SK-N-SH (cell line): Measurements from ENCODE around the gene UBASH3B. TPM values are rescaled to one million over a fixed set of nuclear protein-coding genes. Genes with fewer than 3 reads are reported as not detected.

ENCODE experiments used
- CTCF ChIA-PET: fragments of 300-600, 350-600 bp; formaldehyde crosslinking; extraction: SDS; loops from one replicate; lab custom pipeline; 2021; lab: Yijun Ruan, JAX
- POLR2A ChIA-PET: fragments of 350-600 bp; sonication (Branson Sonifier 250); formaldehyde crosslinking; extraction: SDS; loops from one replicate; lab custom pipeline; 2020; ENCODE audit warnings: antibody characterized with exemption, inconsistent platforms; lab: Yijun Ruan, JAX
- DNase-seq: peaks from one replicate; pipeline ENCODE4 v3.0.0; 2012
- H2AFZ ChIP-seq: fragments of 200-600 bp; sonication (generic); 2 replicates; pipeline ENCODE4 v1.8.1; 2016; ENCODE audit warnings: antibody characterized with exemption, mild to moderate bottlenecking, low read depth
- H3F3A ChIP-seq: fragments of 200-600 bp; sonication (generic); replicated peaks from 2 replicates; pipeline ENCODE3; 2016; ENCODE audit warnings: antibody characterized with exemption, mild to moderate bottlenecking; ENCODE audit not compliant: insufficient read depth
- H3K27ac ChIP-seq, 2 experiments: fragments of 200-500 bp in 1 of 2; fragments of 200-600 bp in 1 of 2; sonication (Bioruptor generic) in 1 of 2; sonication (generic), shearing (Covaris generic) in 1 of 2; 2 replicates each; pipeline versions ENCODE4 v1.5.1 to v1.6.1; 2014 to 2016; ENCODE audit warnings: low read depth in 2 of 2, inconsistent platforms in 1 of 2, low read length in 1 of 2, mild to moderate bottlenecking in 1 of 2, mixed read lengths in 1 of 2
- H3K27me3 ChIP-seq: fragments of 200-600 bp; sonication (generic), shearing (Covaris generic); 2 replicates; pipeline ENCODE4 v1.6.1; 2016; ENCODE audit warnings: mixed run types; ENCODE audit not compliant: insufficient read depth
- H3K36me3 ChIP-seq, 2 experiments: fragments of 200-500 bp in 1 of 2; fragments of 200-600 bp in 1 of 2; sonication (Bioruptor generic) in 1 of 2; sonication (generic) in 1 of 2; replicated peaks in 1 of 2; 2 replicates each; pipeline versions ENCODE3 to v1.5.1; 2014 to 2016; ENCODE audit warnings: low read length in 1 of 2, mild to moderate bottlenecking in 1 of 2; ENCODE audit not compliant: insufficient read depth in 2 of 2, control insufficient read depth in 1 of 2
- H3K4me1 ChIP-seq, 2 experiments: fragments of 200-500 bp in 1 of 2; fragments of 200-600 bp in 1 of 2; sonication (Bioruptor generic) in 1 of 2; sonication (generic), shearing (Covaris generic) in 1 of 2; 2 replicates each; pipeline versions ENCODE4 v1.5.1 to v1.6.1; 2014 to 2016; ENCODE audit warnings: low read depth in 1 of 2, low read length in 1 of 2, mixed run types in 1 of 2; ENCODE audit not compliant: insufficient read depth in 2 of 2, control insufficient read depth in 1 of 2
- H3K4me2 ChIP-seq: fragments of 200-600 bp; sonication (generic), shearing (Covaris generic); 2 replicates; pipeline ENCODE4 v1.6.1; 2017; ENCODE audit warnings: mixed run types
- H3K4me3 ChIP-seq, 2 experiments: fragments of 200-500 bp in 1 of 2; fragments of 200-600 bp in 1 of 2; sonication (Bioruptor generic) in 1 of 2; sonication (generic), shearing (Covaris generic) in 1 of 2; 2 replicates each; pipeline versions ENCODE4 v1.5.1 to v1.8.1; 2014 to 2016; ENCODE audit warnings: low read depth in 2 of 2, inconsistent platforms in 1 of 2, low read length in 1 of 2, mild to moderate bottlenecking in 1 of 2, mixed read lengths in 1 of 2, moderate library complexity in 1 of 2
- H3K79me2 ChIP-seq: fragments of 200-600 bp; sonication (generic); 2 replicates; pipeline ENCODE4 v1.8.1; 2017; ENCODE audit warnings: mild to moderate bottlenecking; ENCODE audit not compliant: insufficient read depth
- H3K9ac ChIP-seq: fragments of 200-600 bp; sonication (generic); 2 replicates; pipeline ENCODE4 v1.6.1; 2017; ENCODE audit warnings: mixed run types
- H3K9me2 ChIP-seq: fragments of 200-600 bp; sonication (generic); 2 replicates; pipeline ENCODE4 v1.6.1; 2017; ENCODE audit warnings: mixed run types
- H3K9me3 ChIP-seq: fragments of 200-600 bp; sonication (generic); 2 replicates; pipeline ENCODE4 v1.6.1; 2017; ENCODE audit warnings: mixed run types, mild to moderate bottlenecking, moderate library complexity
- H4K20me1 ChIP-seq: fragments of 200-600 bp; sonication (generic); 2 replicates; pipeline ENCODE4 v1.6.1; 2017; ENCODE audit warnings: mild to moderate bottlenecking, mixed run types; ENCODE audit not compliant: insufficient read depth
- CTCF ChIP-seq: fragments of 200-600 bp; sonication (generic); IDR thresholded peaks from 2 replicates; pipeline ENCODE4 v1.6.1; 2017; ENCODE audit warnings: antibody characterized with exemption, mild to moderate bottlenecking, moderate library complexity
- ELF1 ChIP-seq: IDR thresholded peaks from 2 replicates; pipeline ENCODE4 v1.4.0; 2012
- EP300 ChIP-seq, 2 experiments: IDR thresholded peaks; 2 replicates each; pipeline versions ENCODE4 v1.4.0 to v1.6.1; 2012; ENCODE audit warnings: borderline replicate concordance in 1 of 2, low read depth in 1 of 2, low read length in 1 of 2
- FOSL2 ChIP-seq: IDR thresholded peaks from 2 replicates; pipeline ENCODE4 v1.4.0; 2012; ENCODE audit warnings: low read depth, mild to moderate bottlenecking, moderate library complexity, borderline replicate concordance
- GABPA ChIP-seq: IDR thresholded peaks from 2 replicates; pipeline ENCODE4 v1.4.0; 2012; ENCODE audit warnings: low read depth, mild to moderate bottlenecking
- GATA2 ChIP-seq: sonication (generic); formaldehyde crosslinking; IDR thresholded peaks from 2 replicates; pipeline ENCODE4 v1.5.0; 2020; ENCODE audit warnings: mild to moderate bottlenecking, missing genetic modification reagents
- IRF3 ChIP-seq: fragments of 150-350 bp; IDR thresholded peaks from 2 replicates; pipeline ENCODE4 v1.6.1; 2016; ENCODE audit warnings: mild to moderate bottlenecking, low read depth, low read length
- JUND ChIP-seq: IDR thresholded peaks from 2 replicates; pipeline ENCODE4 v1.4.0; 2012
- NFIC ChIP-seq: IDR thresholded peaks from 2 replicates; pipeline ENCODE4 v1.4.0; 2012; ENCODE audit warnings: borderline replicate concordance
- NRF1 ChIP-seq: IDR thresholded peaks from 2 replicates; pipeline ENCODE4 v1.6.1; 2012; ENCODE audit warnings: low read depth, mild to moderate bottlenecking, low read length
- RAD21 ChIP-seq: IDR thresholded peaks from 2 replicates; pipeline ENCODE4 v1.6.1; 2012; ENCODE audit warnings: mild to moderate bottlenecking, low read length
- RCOR1 ChIP-seq: fragments of 150-350 bp; IDR thresholded peaks from 2 replicates; pipeline ENCODE4 v1.6.1; 2017; ENCODE audit warnings: antibody characterized with exemption, low read length
- RXRA ChIP-seq: IDR thresholded peaks from 2 replicates; pipeline ENCODE4 v1.4.0; 2012; ENCODE audit warnings: low read depth, mild to moderate bottlenecking, borderline replicate concordance
- SIN3A ChIP-seq: IDR thresholded peaks from 2 replicates; pipeline ENCODE4 v1.6.1; 2012; ENCODE audit warnings: low read depth, mild to moderate bottlenecking, low read length, moderate library complexity, borderline replicate concordance
- TCF12 ChIP-seq: IDR thresholded peaks from 2 replicates; pipeline ENCODE4 v1.4.0; 2012
- TEAD4 ChIP-seq: IDR thresholded peaks from 2 replicates; pipeline ENCODE4 v1.4.0; 2012; ENCODE audit warnings: mild to moderate bottlenecking, borderline replicate concordance; ENCODE audit not compliant: insufficient read depth
- USF1 ChIP-seq: IDR thresholded peaks from 2 replicates; pipeline ENCODE4 v1.4.0; 2012; ENCODE audit warnings: low read depth, borderline replicate concordance
- YY1 ChIP-seq: IDR thresholded peaks from 2 replicates; pipeline ENCODE4 v1.4.0; 2012; ENCODE audit warnings: low read depth, mild to moderate bottlenecking
- ZBTB33 ChIP-seq: IDR thresholded peaks from 2 replicates; pipeline ENCODE4 v1.4.0; 2012; ENCODE audit warnings: low read depth, borderline replicate concordance
- WGBS: methylation state at CpG from one replicate; pipeline ENCODE4 v1.1.6; 2017; ENCODE audit warnings: low lambda C conversion rate; 5-methylcytosine and 5-hydroxymethylcytosine counted together
- polyA plus RNA-seq, 3 experiments: library from polyadenylated mRNA; depleted of rRNA; stranded (reverse); fragments of >200 nt; gene quantifications; 2 replicates each; pipeline ENCODE4 v1.2.3, GENCODE V29; 2012

Gene UBASH3B
- polyA plus RNA-seq, 1 of the 3 experiments (the other 2 are of a cell fraction): 10.4 TPM

GRCh38 chr11:122744357-122744756 lies 88.8 kb downstream of the UBASH3B start:
- TF ChIP-seq ELF1: no peak
- TF ChIP-seq TCF12: no peak
- TF ChIP-seq JUND: no peak
- no peak for TF ChIP-seq GABPA
- no peak for TF ChIP-seq USF1
- no peak for TF ChIP-seq FOSL2
- no peak for TF ChIP-seq ZBTB33
- DNase-seq: no peak
- Histone ChIP-seq H3K4me2 (no peak overlapping the region), H3K36me3 (peaks cover 0 to 3% of the 10 kb centered on the region in 2 experiments), H3K4me3 (no peak overlapping the region), H3K9me2 (no peaks in the 10 kb centered on the region), H3K4me1 (peaks cover 0 to 18% of the 10 kb centered on the region in 2 experiments; a peak in 2 of 4 replicates), H4K20me1 (no peaks in the 10 kb centered on the region; the same call in 1 of the 2 replicates), H3K27ac (no peak overlapping the region), H3K79me2 (peaks cover 37% of the 10 kb centered on the region; the same call in 1 of the 2 replicates), H2AFZ (no peak overlapping the region), H3K9ac (no peak overlapping the region), H3K9me3 (no peaks in the 10 kb centered on the region), H3K27me3 (no peaks in the 10 kb centered on the region), H3F3A (peaks cover 16% of the 10 kb centered on the region)
- CTCF ChIA-PET: no interaction called here
- WGBS: 98% methylated on average over 5 of the region's 5 CpGs
- POLR2A ChIA-PET: no interaction called here

- Histone ChIP-seq H3K4me1 (peaks cover 0 to 19% of the 10 kb centered on the region in 2 experiments; a peak in 2 of 4 replicates), H3K36me3 (peaks cover 0 to 3% of the 10 kb centered on the region in 2 experiments), H3K27me3 (no peaks in the 10 kb centered on the region), H3F3A (peaks cover 17% of the 10 kb centered on the region), H3K79me2 (peaks cover 37% of the 10 kb centered on the region; the same call in 1 of the 2 replicates), H2AFZ (no peak overlapping the region), H3K9me2 (no peaks in the 10 kb centered on the region), H3K27ac (no peak overlapping the region), H3K4me2 (no peak overlapping the region), H3K9me3 (no peaks in the 10 kb centered on the region), H3K9ac (no peak overlapping the region), H3K4me3 (no peak overlapping the region), H4K20me1 (no peaks in the 10 kb centered on the region; the same call in 1 of the 2 replicates)
- TF ChIP-seq CTCF: no peak
- no peak for TF ChIP-seq EP300 (IDR thresholded peaks at IDR 0.05; ENCODE audit: borderline replicate concordance in 1 of 2, low read depth in 1 of 2, low read length in 1 of 2)
- no peak for TF ChIP-seq JUND
- no peak for TF ChIP-seq SIN3A
- no peak for TF ChIP-seq RAD21
- no peak for TF ChIP-seq NFIC
- no peak for TF ChIP-seq TEAD4
- TF ChIP-seq IRF3: no peak
- TF ChIP-seq RCOR1: no peak
- TF ChIP-seq NRF1: no peak
- no peak for TF ChIP-seq RXRA
- no peak for TF ChIP-seq YY1
- TF ChIP-seq ZBTB33: no peak
- TF ChIP-seq GATA2 (CRISPR knock-in tag): no peak
- POLR2A ChIA-PET: no interaction called here
- DNase-seq: no peak
- WGBS: 100% methylated on average over 2 of the region's 2 CpGs
- CTCF ChIA-PET: interaction anchor here (1.0 to 1.2 kb wide), 3 partner anchors 10 to 164 kb away, joined by 3 to 5 read pairs (median 3); no protein-coding TSS in a partner anchor
Measured at GRCh38 chr11:122745111-122745510, 89.6 kb downstream of the UBASH3B start.
